Sigmoid colon (tissue), 7 donors: ENCODE measurements around the gene TJP1. TPM values are rescaled to one million over a fixed set of nuclear protein-coding genes. Genes with fewer than 3 reads are reported as not detected.

Experiments used
- DNase-seq: peaks from one replicate; pipeline ENCODE4 v3.0.0-alpha.2; 2019
- H3K27ac ChIP-seq, 4 donors: fragments of 200-600 bp; sonication (generic); one replicate each; pipeline ENCODE4 v1.5.1; 2016 to 2019; ENCODE audit warnings: mild to moderate bottlenecking in 1 of 4
- H3K27me3 ChIP-seq, 3 donors: fragments of 200-600 bp; sonication (generic); one replicate each; pipeline ENCODE4 v1.5.1; 2019; ENCODE audit warnings: mild to moderate bottlenecking in 1 of 3
- H3K36me3 ChIP-seq, 4 donors: fragments of 200-600 bp; sonication (generic); one replicate each; pipeline ENCODE4 v1.5.1; 2016 to 2019
- H3K4me1 ChIP-seq, 4 donors: fragments of 200-600 bp; sonication (generic); one replicate each; pipeline ENCODE4 v1.5.1; 2017 to 2019
- H3K4me3 ChIP-seq, 4 donors: fragments of 200-600 bp; sonication (generic); one replicate each; pipeline ENCODE4 v1.5.1; 2017 to 2019; ENCODE audit warnings: mild to moderate bottlenecking in 2 of 4, moderate library complexity in 1 of 4
- H3K9me3 ChIP-seq, 4 donors: fragments of 200-600 bp in 3 of 4; sonication (generic) in 3 of 4; one replicate each; pipeline versions ENCODE4 v1.5.1 to v1.6.1; 2013 to 2019
- EP300 ChIP-seq, 4 donors: sonication (generic); formaldehyde crosslinking; IDR thresholded peaks; one replicate each; pipeline ENCODE4 v1.6.1; 2017; ENCODE audit warnings: antibody characterized with exemption in 4 of 4
- POLR2A ChIP-seq, 2 donors: fragments of 450-650 bp; IDR thresholded peaks; one replicate each; pipeline ENCODE4 v1.6.1; 2016; ENCODE audit warnings: antibody characterized with exemption in 2 of 2, mild to moderate bottlenecking in 2 of 2, moderate library complexity in 2 of 2
- POLR2AphosphoS5 ChIP-seq, 4 donors: sonication (generic); formaldehyde crosslinking; IDR thresholded peaks; one replicate each; pipeline ENCODE4 v1.6.1; 2017; ENCODE audit warnings: antibody characterized with exemption in 4 of 4
- WGBS, 2 donors: extraction: QIAGEN DNeasy Blood & Tissue Kit; methylation state at CpG; one replicate each; pipeline ENCODE4 v1.1.7; 2013; 5-methylcytosine and 5-hydroxymethylcytosine counted together
- intact Hi-C: fragments of 100-400 bp; cut with DNase I; formaldehyde crosslinking; loops from one replicate; pipeline ENCODE4 v1.15.1; 2023
- polyA plus RNA-seq, 3 donors: library from polyadenylated mRNA; stranded (reverse); fragments of 200-250 nt; gene quantifications; one replicate each; pipeline ENCODE4 v1.2.3, GENCODE V29; 2013
- total RNA-seq, 4 donors: library from RNA; depleted of rRNA; stranded (reverse); fragments of >200 nt; gene quantifications; one replicate each; pipeline ENCODE4 v1.1.0, GENCODE V29; 2016
- TF ChIP-seq, protein P1 (sequence below), 4 experiments: fragments of 450-650 bp in 3 of 4; fragments of 200-600 bp in 1 of 4; IDR thresholded peaks; one replicate each; pipeline ENCODE4 v1.5.1; 2016 to 2019; ENCODE audit warnings: antibody characterized with exemption in 4 of 4, mild to moderate bottlenecking in 3 of 4, moderate library complexity in 2 of 4
- donor health status: healthy with polysubstance abuse.
- donor health status: Bipolar disorder and iron deficiency.
- donor health status: healthy.

The TJP1 gene
- total and polyA plus RNA-seq, 7 donors, result 21.3 to 134 (median 92.0) TPM

DNA sequence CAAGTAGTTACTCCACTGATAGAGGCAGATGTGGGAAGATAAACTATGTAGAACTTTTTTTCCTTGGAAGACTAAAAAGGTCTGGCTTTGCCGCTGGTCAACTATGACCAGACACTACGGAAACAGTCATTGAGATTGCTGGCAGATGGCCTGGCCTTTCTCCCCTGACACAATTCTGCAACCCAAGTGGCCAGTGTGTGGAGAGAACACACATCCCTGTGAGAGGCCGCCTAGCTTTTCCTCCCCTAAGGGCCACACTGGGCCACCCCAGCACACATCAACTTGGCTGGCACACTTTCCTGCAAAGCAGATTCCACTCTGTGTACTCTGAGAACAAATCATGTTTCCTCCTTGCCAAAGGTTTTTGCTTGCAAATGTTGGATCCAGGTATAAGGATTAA is 10.4 kb upstream of the TJP1 start:
- H3K4me1 ChIP-seq, result no peaks in the 10 kb centered on the region
- no peak for TF ChIP-seq POLR2A (IDR thresholded peaks at IDR 0.05)
- no peak for TF ChIP-seq POLR2AphosphoS5 (IDR thresholded peaks at IDR 0.05)
- TF ChIP-seq, protein P1, sequence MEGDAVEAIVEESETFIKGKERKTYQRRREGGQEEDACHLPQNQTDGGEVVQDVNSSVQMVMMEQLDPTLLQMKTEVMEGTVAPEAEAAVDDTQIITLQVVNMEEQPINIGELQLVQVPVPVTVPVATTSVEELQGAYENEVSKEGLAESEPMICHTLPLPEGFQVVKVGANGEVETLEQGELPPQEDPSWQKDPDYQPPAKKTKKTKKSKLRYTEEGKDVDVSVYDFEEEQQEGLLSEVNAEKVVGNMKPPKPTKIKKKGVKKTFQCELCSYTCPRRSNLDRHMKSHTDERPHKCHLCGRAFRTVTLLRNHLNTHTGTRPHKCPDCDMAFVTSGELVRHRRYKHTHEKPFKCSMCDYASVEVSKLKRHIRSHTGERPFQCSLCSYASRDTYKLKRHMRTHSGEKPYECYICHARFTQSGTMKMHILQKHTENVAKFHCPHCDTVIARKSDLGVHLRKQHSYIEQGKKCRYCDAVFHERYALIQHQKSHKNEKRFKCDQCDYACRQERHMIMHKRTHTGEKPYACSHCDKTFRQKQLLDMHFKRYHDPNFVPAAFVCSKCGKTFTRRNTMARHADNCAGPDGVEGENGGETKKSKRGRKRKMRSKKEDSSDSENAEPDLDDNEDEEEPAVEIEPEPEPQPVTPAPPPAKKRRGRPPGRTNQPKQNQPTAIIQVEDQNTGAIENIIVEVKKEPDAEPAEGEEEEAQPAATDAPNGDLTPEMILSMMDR (IDR thresholded peaks at IDR 0.05), result no peak
- no peak for TF ChIP-seq EP300 (IDR thresholded peaks at IDR 0.05)
- intact Hi-C loops, result no loop called here

DNA sequence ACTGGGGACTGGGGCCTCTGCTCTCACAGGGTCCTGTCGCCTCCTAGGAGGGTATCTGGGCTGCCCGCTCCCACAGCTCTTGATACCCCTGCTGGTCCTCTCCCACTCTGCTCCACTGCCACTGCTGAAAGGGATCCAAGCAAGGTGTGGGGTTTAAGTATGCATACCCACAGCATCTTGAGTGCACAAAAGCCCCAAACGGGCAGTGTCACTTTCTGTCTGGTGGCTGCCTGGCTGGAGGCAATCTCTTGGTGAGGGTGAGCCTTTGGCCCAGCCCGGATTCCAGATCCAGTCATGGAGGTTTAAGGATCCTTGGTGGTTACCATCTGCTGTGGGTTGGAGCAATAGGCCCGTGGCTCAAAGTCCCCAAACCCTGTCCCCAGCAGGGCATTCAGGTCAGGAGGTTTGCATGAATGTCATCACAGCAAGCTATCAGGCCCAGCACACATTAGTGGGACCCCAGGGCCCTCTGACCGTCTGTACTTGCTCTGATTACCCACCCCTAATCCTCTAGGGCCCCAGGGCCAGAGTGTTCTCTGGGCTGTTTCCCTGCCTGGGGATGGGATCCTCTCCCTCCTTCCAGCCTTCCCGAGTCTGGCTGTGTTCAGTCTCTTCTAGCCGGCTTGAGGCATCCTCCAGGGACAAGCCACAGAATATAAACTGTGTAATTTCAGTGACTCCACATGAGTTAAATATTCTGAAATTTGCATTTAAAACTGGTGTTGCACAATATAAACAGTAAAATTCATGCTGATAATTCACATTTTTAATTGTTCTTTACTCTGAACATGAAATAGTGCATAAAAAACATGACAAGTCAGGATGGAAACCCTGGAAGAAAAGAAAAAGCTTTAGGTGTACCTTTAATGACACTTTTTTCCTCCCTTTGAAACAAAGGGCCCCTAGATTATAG is 4.9 kb upstream of the TJP1 start:
- peak; percentile 51 for DNase-seq
- Histone ChIP-seq H3K36me3 (no peaks in the 10 kb centered on the region), H3K27ac (no peak overlapping the region), H3K4me3 (no peak overlapping the region), H3K4me1 (peaks cover 0 to 7% (median 4%) of the 10 kb centered on the region in 4 donors), H3K9me3 (no peaks in the 10 kb centered on the region), H3K27me3 (no peaks in the 10 kb centered on the region)
- TF ChIP-seq, protein P1 (IDR thresholded peaks at IDR 0.05), result no peak
- no peak for TF ChIP-seq EP300 (IDR thresholded peaks at IDR 0.05)
- TF ChIP-seq POLR2A (IDR thresholded peaks at IDR 0.05), result no peak
- no peak for TF ChIP-seq POLR2AphosphoS5 (IDR thresholded peaks at IDR 0.05)
- WGBS, 2 donors, result 72 to 82% methylated on average over 8 of the region's 8 CpGs
- intact Hi-C loops, result no loop called here

More for the DNA sequence above, 10.4 kb upstream of the TJP1 start:
- 89 to 91% methylated on average over 3 of the region's 3 CpGs for WGBS, 2 donors
- Histone ChIP-seq H3K4me3 (no peak overlapping the region), H3K27ac (no peak overlapping the region), H3K9me3 (no peaks in the 10 kb centered on the region), H3K27me3 (no peaks in the 10 kb centered on the region), H3K36me3 (no peaks in the 10 kb centered on the region)
- DNase-seq, result no peak

DNA sequence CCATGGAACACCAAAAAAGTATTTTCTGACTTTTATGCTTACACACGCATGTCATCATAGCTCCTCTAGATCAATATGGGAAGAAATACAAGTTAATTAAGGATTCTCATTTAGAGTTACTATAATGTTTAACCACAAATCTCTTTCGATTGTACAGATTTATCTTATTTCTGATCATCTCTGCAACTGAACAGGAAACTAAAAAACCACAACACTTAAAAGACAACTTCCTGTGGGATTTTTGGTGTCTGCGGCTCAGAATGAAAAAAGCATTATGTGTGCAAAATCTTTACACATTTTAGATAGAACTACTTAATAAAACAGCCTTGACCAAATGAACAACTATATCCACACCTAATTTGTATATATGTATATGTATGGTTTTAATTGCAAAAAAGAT is 3.0 kb upstream of the TJP1 start:
- peaks cover 0 to 14% (median 12%) of the 10 kb centered on the region in 4 donors for H3K4me1 ChIP-seq
- DNase-seq, result no peak
- H3K27me3 ChIP-seq, result no peaks in the 10 kb centered on the region
- no peaks in the 10 kb centered on the region for H3K9me3 ChIP-seq
- TF ChIP-seq POLR2AphosphoS5 (IDR thresholded peaks at IDR 0.05), result no peak
- TF ChIP-seq, protein P1 (IDR thresholded peaks at IDR 0.05), result no peak
- no peak for TF ChIP-seq POLR2A (IDR thresholded peaks at IDR 0.05)
- no peak for TF ChIP-seq EP300 (IDR thresholded peaks at IDR 0.05)
- H3K4me3 ChIP-seq, result no peak overlapping the region
- H3K27ac ChIP-seq, result no peak overlapping the region
- intact Hi-C loops, result no loop called here
- 34 to 68% methylated on average over 3 of the region's 3 CpGs for WGBS, 2 donors
- no peaks in the 10 kb centered on the region for H3K36me3 ChIP-seq

DNA sequence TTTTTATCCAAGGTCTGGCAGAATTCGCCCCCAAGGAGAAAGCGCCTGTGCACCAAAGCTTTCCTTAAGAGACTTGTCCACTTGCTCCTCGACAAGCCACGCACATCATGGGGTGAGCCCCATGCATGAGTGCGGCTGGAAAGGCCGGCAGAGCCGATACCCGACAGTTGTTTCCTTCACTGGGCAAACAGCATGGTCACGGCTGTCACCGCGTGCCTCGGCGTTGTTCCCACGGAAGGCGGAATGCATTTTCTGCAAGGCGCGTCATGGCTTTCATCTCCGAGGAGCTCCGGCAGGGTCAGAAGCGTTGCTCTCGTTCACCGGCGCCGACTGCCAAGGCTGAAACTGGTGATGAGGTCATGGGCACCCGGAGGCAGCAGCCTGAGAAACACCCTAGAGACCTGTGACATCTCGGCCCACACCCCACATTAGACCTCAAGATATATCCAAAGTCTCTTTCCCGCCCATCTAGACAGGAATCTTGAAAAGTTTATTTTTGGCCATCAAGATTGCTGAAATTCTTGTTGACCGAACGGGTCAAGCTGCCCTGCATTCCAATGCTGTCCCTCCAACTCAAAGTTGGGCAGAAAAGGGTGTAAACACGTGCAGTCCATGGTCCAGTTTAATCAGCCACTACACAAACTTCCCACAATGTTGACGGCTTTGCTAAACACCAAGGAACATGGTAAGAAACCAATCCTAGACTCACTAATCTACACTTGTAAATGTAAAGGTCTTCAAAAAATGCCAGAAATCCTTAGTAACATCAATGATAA is 604 bp upstream of the TJP1 start:
- no peaks in the 10 kb centered on the region for H3K9me3 ChIP-seq
- H3K4me1 ChIP-seq, result peaks cover 0 to 25% (median 22%) of the 10 kb centered on the region in 4 donors
- TF ChIP-seq POLR2AphosphoS5 (IDR thresholded peaks at IDR 0.05) (peak in 3 of 4 donors; percentile 5 to 44 (median 37)), POLR2A (IDR thresholded peaks at IDR 0.05) (no peak), EP300 (IDR thresholded peaks at IDR 0.05) (no peak)
- TF ChIP-seq, protein P1 (IDR thresholded peaks at IDR 0.05), result no peak
- peak overlapping the region; percentile 77 to 93 (median 86) for H3K4me3 ChIP-seq
- DNase-seq, result peak; percentile 87
- no peaks in the 10 kb centered on the region for H3K27me3 ChIP-seq
- intact Hi-C loops, result loop anchor here (5.0 kb wide), 2 partner anchors 86 to 104 kb away; no protein-coding TSS in a partner anchor
- no peaks in the 10 kb centered on the region for H3K36me3 ChIP-seq
- peak overlapping the region; percentile 97 to 99 (median 98) for H3K27ac ChIP-seq
- WGBS, 2 donors, result 3 to 7% methylated on average over 31 of the region's 31 CpGs
